Measurements from ENCODE around the gene ARAP1. TPM values are rescaled to one million over a fixed set of nuclear protein-coding genes. Genes with fewer than 3 reads are reported as not detected.

ARAP1 gene
- total and polyA plus RNA-seq, 2 donors (not counting 3 experiments of a cell fraction or from before 2014, with no cell fraction given): 36.8 to 66.2 TPM

DNA sequence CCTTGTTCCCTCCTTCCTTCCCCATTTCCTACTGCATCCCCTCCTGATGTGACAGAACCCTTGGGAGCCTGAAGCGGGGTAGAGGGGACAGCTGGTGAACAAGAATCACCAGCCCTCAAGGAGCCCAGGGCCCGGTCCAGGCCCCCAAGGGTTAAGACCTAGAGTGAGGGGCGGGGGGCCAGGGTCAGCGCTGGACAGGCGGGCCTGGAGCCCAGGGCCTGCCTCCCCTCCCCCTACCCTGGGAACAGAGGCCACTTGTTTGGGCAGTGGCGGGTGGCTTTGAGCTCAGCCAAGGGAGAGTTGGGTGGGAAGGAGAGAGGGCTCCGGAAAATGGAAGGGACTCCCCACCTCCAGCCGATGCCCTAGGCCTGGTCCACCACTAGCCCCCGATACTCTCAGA is 2.1 kb downstream of the ARAP1 start:
- no peak overlapping the region for H3K4me3 ChIP-seq (replicated peaks in 1 of 3; ENCODE audit: insufficient read depth in 1 of 3, low read depth in 1 of 3, low read length in 3 of 3)
- no peak overlapping the region for H2AFZ ChIP-seq (ENCODE audit: low read depth, low read length)
- dilution Hi-C loops (cut with MboI; ENCODE audit: extremely low pct_ligation_motif_present, low sequenced_read_pairs): no loop called here
- H3K79me2 ChIP-seq (ENCODE audit: control insufficient read depth, insufficient read depth, low read length): peaks cover 8% of the 10 kb centered on the region
- no peaks in the 10 kb centered on the region for H3K36me3 ChIP-seq (ENCODE audit: control insufficient read depth in 2 of 2, extremely low read depth in 1 of 2, insufficient read depth in 2 of 2, low read length in 2 of 2)
- no peaks in the 10 kb centered on the region for H3K27me3 ChIP-seq (ENCODE audit: control insufficient read depth in 2 of 2, insufficient read depth in 2 of 2, low read length in 2 of 2)
- no peaks in the 10 kb centered on the region for H3K9me3 ChIP-seq (replicated peaks; ENCODE audit: control insufficient read depth, insufficient read depth, low read length)
- H3K4me1 ChIP-seq (ENCODE audit: control insufficient read depth, extremely low read depth, insufficient read depth, low read length): peaks cover 12% of the 10 kb centered on the region
- no peaks in the 10 kb centered on the region for H4K20me1 ChIP-seq (replicated peaks; ENCODE audit: control insufficient read depth, extremely low read depth, insufficient read depth, low read length)
- no peaks in the 10 kb centered on the region for H3K9me1 ChIP-seq (replicated peaks; ENCODE audit: control insufficient read depth, extremely low read depth, insufficient read depth, low read length)
- no peak overlapping the region for H3K27ac ChIP-seq (ENCODE audit: insufficient read depth, low read depth, low read length)
- H3K9ac ChIP-seq (replicated peaks; ENCODE audit: extremely low read depth, insufficient read depth, low read length): no peak overlapping the region
- BruUV-seq (replicated peaks): no TSS peak
- no peak for DNase-seq (ENCODE audit: low read depth, low spot score)
- H3K4me2 ChIP-seq (ENCODE audit: insufficient read depth, low read length): no peak overlapping the region
- TF ChIP-seq JUN (IDR thresholded peaks at IDR 0.05; ENCODE audit: borderline replicate concordance, insufficient read depth, insufficient read length, low read depth) (no peak), MYC (IDR thresholded peaks at IDR 0.05; ENCODE audit: low read depth, low read length) (no peak), FOS (IDR thresholded peaks at IDR 0.05; ENCODE audit: borderline replicate concordance, insufficient read depth, low read length) (no peak), POLR2A (IDR thresholded peaks at IDR 0.05; ENCODE audit: low read depth, low read length) (no peak), MAX (IDR thresholded peaks at IDR 0.05; ENCODE audit: insufficient read depth, insufficient read length) (no peak), GATA2 (IDR thresholded peaks at IDR 0.05; ENCODE audit: insufficient read depth, insufficient read length, low read depth, low read length) (no peak), EZH2 (IDR thresholded peaks at IDR 0.05; ENCODE audit: borderline replicate concordance, low read depth, low read length, severe bottlenecking) (no peak), POLR2AphosphoS5 (IDR thresholded peaks at IDR 0.05; ENCODE audit: insufficient read depth, low read depth, low read length) (no peak)
- TF ChIP-seq, protein P1, sequence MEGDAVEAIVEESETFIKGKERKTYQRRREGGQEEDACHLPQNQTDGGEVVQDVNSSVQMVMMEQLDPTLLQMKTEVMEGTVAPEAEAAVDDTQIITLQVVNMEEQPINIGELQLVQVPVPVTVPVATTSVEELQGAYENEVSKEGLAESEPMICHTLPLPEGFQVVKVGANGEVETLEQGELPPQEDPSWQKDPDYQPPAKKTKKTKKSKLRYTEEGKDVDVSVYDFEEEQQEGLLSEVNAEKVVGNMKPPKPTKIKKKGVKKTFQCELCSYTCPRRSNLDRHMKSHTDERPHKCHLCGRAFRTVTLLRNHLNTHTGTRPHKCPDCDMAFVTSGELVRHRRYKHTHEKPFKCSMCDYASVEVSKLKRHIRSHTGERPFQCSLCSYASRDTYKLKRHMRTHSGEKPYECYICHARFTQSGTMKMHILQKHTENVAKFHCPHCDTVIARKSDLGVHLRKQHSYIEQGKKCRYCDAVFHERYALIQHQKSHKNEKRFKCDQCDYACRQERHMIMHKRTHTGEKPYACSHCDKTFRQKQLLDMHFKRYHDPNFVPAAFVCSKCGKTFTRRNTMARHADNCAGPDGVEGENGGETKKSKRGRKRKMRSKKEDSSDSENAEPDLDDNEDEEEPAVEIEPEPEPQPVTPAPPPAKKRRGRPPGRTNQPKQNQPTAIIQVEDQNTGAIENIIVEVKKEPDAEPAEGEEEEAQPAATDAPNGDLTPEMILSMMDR (IDR thresholded peaks at IDR 0.05; ENCODE audit: extremely low read depth in 1 of 2, insufficient read depth in 1 of 2, low read depth in 1 of 2, low read length in 2 of 2): no peak
- ChIA-PET POLR2A (no interaction called here), CTCF (interaction anchor here (1.0 to 1.9 kb wide), 3 partner anchors 25 to 164 kb away, joined by 3 to 9 read pairs (median 5); partner anchors contain the start of gene STARD10)
- FAIRE-seq: no peak
- intact Hi-C loops (cut with micrococcal nuclease): no loop called here
